Endothelial cell of umbilical vein (primary cell): Measurements from ENCODE around the gene MED13. TPM values are rescaled to one million over a fixed set of nuclear protein-coding genes. Genes with fewer than 3 reads are reported as not detected.

Experiments
- BruUV-seq: library from RNA; stranded (reverse); fragments of 400-500 nt; replicated peaks from 2 replicates; lab custom pipeline; 2021; lab: Mats Ljungman, UMichigan
- CTCF ChIA-PET: fragments of 300-600, 350-600 bp; sonication (Branson Sonifier 250); formaldehyde crosslinking; loops from one replicate; lab custom pipeline; 2021; ENCODE audit warnings: antibody characterized with exemption, inconsistent platforms; lab: Charles Lee
- POLR2A ChIA-PET: fragments of 300-600, 350-600 bp; sonication (Branson Sonifier 250); formaldehyde crosslinking; loops from one replicate; lab custom pipeline; 2021; ENCODE audit warnings: antibody characterized with exemption, inconsistent platforms; lab: Charles Lee
- DNase-seq: peaks from one replicate; pipeline ENCODE4 v3.0.0-alpha.2; 2011; ENCODE audit warnings: low read depth, low spot score
- FAIRE-seq: peaks from 2 replicates; lab custom pipeline; 2011; peaks lifted over from hg19 to GRCh38; lab: Jason Lieb, UNC
- H2AFZ ChIP-seq: 2 replicates; pipeline ENCODE4 v1.6.0; 2012; ENCODE audit warnings: low read depth, low read length, control low read depth, inconsistent platforms
- H3K27ac ChIP-seq: 2 replicates; pipeline ENCODE4 v1.5.1; 2011; ENCODE audit warnings: low read depth, mild to moderate bottlenecking, control low read depth, low read length, moderate library complexity; ENCODE audit not compliant: insufficient read depth
- H3K27me3 ChIP-seq, 2 experiments: 2 replicates each; pipeline versions ENCODE4 v1.6.0 to v1.6.1; 2011; ENCODE audit warnings: low read length in 2 of 2, mixed read lengths in 1 of 2; ENCODE audit not compliant: control insufficient read depth in 2 of 2, insufficient read depth in 2 of 2
- H3K36me3 ChIP-seq, 2 experiments: 2 replicates in 1 of 2; 3 replicates in 1 of 2; pipeline ENCODE4 v1.5.1; 2011; ENCODE audit warnings: low read length in 2 of 2, mild to moderate bottlenecking in 1 of 2, moderate library complexity in 1 of 2; ENCODE audit not compliant: control insufficient read depth in 2 of 2, insufficient read depth in 2 of 2; ENCODE audit errors: extremely low read depth in 1 of 2
- H3K4me1 ChIP-seq: 3 replicates; pipeline ENCODE4 v1.5.1; 2011; ENCODE audit warnings: mild to moderate bottlenecking, low read length; ENCODE audit not compliant: control insufficient read depth, insufficient read depth; ENCODE audit errors: extremely low read depth
- H3K4me2 ChIP-seq: 2 replicates; pipeline ENCODE4 v1.6.1; 2011; ENCODE audit warnings: low read length, control low read depth, mixed read lengths; ENCODE audit not compliant: insufficient read depth
- H3K4me3 ChIP-seq, 3 experiments: fragments of 200-600 bp in 1 of 3; sonication (generic), shearing (Covaris generic) in 1 of 3; replicated peaks in 1 of 3; 2 replicates each; pipeline ENCODE4 v1.5.1; 2011 to 2016; ENCODE audit warnings: control low read depth in 3 of 3, low read length in 3 of 3, mild to moderate bottlenecking in 2 of 3, inconsistent platforms in 1 of 3, low read depth in 1 of 3, moderate library complexity in 1 of 3; ENCODE audit not compliant: insufficient read depth in 1 of 3
- H3K79me2 ChIP-seq: 2 replicates; pipeline ENCODE4 v1.6.0; 2012; ENCODE audit warnings: low read length, inconsistent platforms; ENCODE audit not compliant: control insufficient read depth, insufficient read depth
- H3K9ac ChIP-seq: replicated peaks from 2 replicates; pipeline ENCODE3; 2011; ENCODE audit warnings: low read length, control low read depth; ENCODE audit not compliant: insufficient read depth; ENCODE audit errors: extremely low read depth
- H3K9me1 ChIP-seq: replicated peaks from 3 replicates; pipeline ENCODE4 v1.6.0; 2011; ENCODE audit warnings: mild to moderate bottlenecking, low read length; ENCODE audit not compliant: control insufficient read depth, insufficient read depth; ENCODE audit errors: extremely low read depth
- H3K9me3 ChIP-seq: replicated peaks from 2 replicates; pipeline ENCODE4 v1.5.1; 2012; ENCODE audit warnings: low read length, inconsistent platforms; ENCODE audit not compliant: control insufficient read depth, insufficient read depth
- H4K20me1 ChIP-seq: replicated peaks from 2 replicates; pipeline ENCODE3; 2011; ENCODE audit warnings: mild to moderate bottlenecking, low read length; ENCODE audit not compliant: control insufficient read depth, insufficient read depth; ENCODE audit errors: extremely low read depth
- EZH2 ChIP-seq: IDR thresholded peaks from 2 replicates; pipeline ENCODE4 v1.6.1; 2012; ENCODE audit warnings: borderline replicate concordance, low read depth, mild to moderate bottlenecking, moderate library complexity, low read length, inconsistent platforms; ENCODE audit not compliant: severe bottlenecking
- FOS ChIP-seq: IDR thresholded peaks from 2 replicates; pipeline ENCODE4 v1.6.1; 2011; ENCODE audit warnings: mild to moderate bottlenecking, low read length, moderate library complexity, borderline replicate concordance; ENCODE audit not compliant: insufficient read depth
- GATA2 ChIP-seq: IDR thresholded peaks from 2 replicates; pipeline ENCODE4 v1.7.0; 2011; ENCODE audit warnings: low read depth, mild to moderate bottlenecking, moderate library complexity, mixed read lengths, low read length; ENCODE audit not compliant: insufficient read length, insufficient read depth
- JUN ChIP-seq: IDR thresholded peaks from 2 replicates; pipeline ENCODE4 v1.6.1; 2011; ENCODE audit warnings: borderline replicate concordance, low read depth; ENCODE audit not compliant: insufficient read length, insufficient read depth
- MYC ChIP-seq: IDR thresholded peaks from one replicate; pipeline ENCODE4 v1.6.1; 2011; ENCODE audit warnings: mild to moderate bottlenecking, low read depth, low read length
- POLR2A ChIP-seq: IDR thresholded peaks from 2 replicates; pipeline ENCODE4 v1.6.1; 2012; ENCODE audit warnings: low read depth, mild to moderate bottlenecking, control low read depth, low read length
- POLR2AphosphoS5 ChIP-seq: IDR thresholded peaks from 2 replicates; pipeline ENCODE4 v1.6.1; 2012; ENCODE audit warnings: low read depth, mild to moderate bottlenecking, control low read depth, low read length, moderate library complexity; ENCODE audit not compliant: insufficient read depth
- dilution Hi-C: fragments of 300-500 bp; cut with MboI; formaldehyde crosslinking; loops from one replicate; pipeline ENCODE4 v1.15.0; 2019; ENCODE audit warnings: low sequenced_read_pairs; ENCODE audit not compliant: extremely low pct_ligation_motif_present
- intact Hi-C: fragments of 100-400 bp; cut with micrococcal nuclease; formaldehyde crosslinking; loops from one replicate; pipeline ENCODE4 v1.10.0; 2022
- polyA plus RNA-seq, 4 experiments: library from polyadenylated mRNA; depleted of rRNA in 3 of 4; stranded (reverse) in 3 of 4; unstranded in 1 of 4; fragments of >200 nt; gene quantifications; 2 replicates each; pipeline versions ENCODE4 v1.2.1 to v1.2.3, GENCODE V29; 2011 to 2012; ENCODE audit warnings: missing spikeins in 1 of 4
- total RNA-seq: library from RNA; stranded (reverse); gene quantifications from 2 replicates; pipeline ENCODE4 v1.2.3, GENCODE V29; 2021
- TF ChIP-seq, protein P1 (sequence below), 2 donors: IDR thresholded peaks; 1 replicate in 1 of 2; 2 replicates in 1 of 2; pipeline ENCODE4 v1.5.1; 2011; ENCODE audit warnings: low read length in 2 of 2, mild to moderate bottlenecking in 2 of 2, moderate library complexity in 2 of 2, control low read depth in 1 of 2, inconsistent platforms in 1 of 2, low read depth in 1 of 2; ENCODE audit not compliant: insufficient read depth in 1 of 2; ENCODE audit errors: extremely low read depth in 1 of 2
- TF ChIP-seq, protein P2 (sequence below): IDR thresholded peaks from 2 replicates; pipeline ENCODE4 v1.6.1; 2011; ENCODE audit not compliant: insufficient read depth, insufficient read length

The MED13 gene
- total and polyA plus RNA-seq, 2 donors (not counting 3 experiments of a cell fraction or from before 2014, with no cell fraction given), result 11.6 to 49.6 TPM

GRCh38 chr17:61984821-61985220, 80.3 kb downstream of the MED13 start:
- H3K9ac ChIP-seq, result no peak overlapping the region
- H3K27ac ChIP-seq, result no peak overlapping the region
- dilution Hi-C loops (no loop called here), intact Hi-C loops (no loop called here)
- H3K4me3 ChIP-seq, result no peak overlapping the region
- no peaks in the 10 kb centered on the region for H3K9me1 ChIP-seq
- CTCF ChIA-PET, result no interaction called here
- no TSS peak for BruUV-seq
- H2AFZ ChIP-seq, result no peak overlapping the region
- FAIRE-seq, result no peak
- H3K4me2 ChIP-seq, result no peak overlapping the region
- peaks cover 14% of the 10 kb centered on the region for H3K79me2 ChIP-seq
- TF ChIP-seq, protein P1, sequence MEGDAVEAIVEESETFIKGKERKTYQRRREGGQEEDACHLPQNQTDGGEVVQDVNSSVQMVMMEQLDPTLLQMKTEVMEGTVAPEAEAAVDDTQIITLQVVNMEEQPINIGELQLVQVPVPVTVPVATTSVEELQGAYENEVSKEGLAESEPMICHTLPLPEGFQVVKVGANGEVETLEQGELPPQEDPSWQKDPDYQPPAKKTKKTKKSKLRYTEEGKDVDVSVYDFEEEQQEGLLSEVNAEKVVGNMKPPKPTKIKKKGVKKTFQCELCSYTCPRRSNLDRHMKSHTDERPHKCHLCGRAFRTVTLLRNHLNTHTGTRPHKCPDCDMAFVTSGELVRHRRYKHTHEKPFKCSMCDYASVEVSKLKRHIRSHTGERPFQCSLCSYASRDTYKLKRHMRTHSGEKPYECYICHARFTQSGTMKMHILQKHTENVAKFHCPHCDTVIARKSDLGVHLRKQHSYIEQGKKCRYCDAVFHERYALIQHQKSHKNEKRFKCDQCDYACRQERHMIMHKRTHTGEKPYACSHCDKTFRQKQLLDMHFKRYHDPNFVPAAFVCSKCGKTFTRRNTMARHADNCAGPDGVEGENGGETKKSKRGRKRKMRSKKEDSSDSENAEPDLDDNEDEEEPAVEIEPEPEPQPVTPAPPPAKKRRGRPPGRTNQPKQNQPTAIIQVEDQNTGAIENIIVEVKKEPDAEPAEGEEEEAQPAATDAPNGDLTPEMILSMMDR (IDR thresholded peaks at IDR 0.05; ENCODE audit: extremely low read depth in 1 of 2, insufficient read depth in 1 of 2, low read depth in 1 of 2, low read length in 2 of 2), result no peak
- no peaks in the 10 kb centered on the region for H4K20me1 ChIP-seq
- peak; percentile 62 for DNase-seq
- H3K4me1 ChIP-seq, result peaks cover 3% of the 10 kb centered on the region
- H3K9me3 ChIP-seq, result no peaks in the 10 kb centered on the region
- POLR2A ChIA-PET, result no interaction called here
- H3K27me3 ChIP-seq, result no peaks in the 10 kb centered on the region
- H3K36me3 ChIP-seq, result peaks cover 12 to 22% of the 10 kb centered on the region in 2 experiments

- no peaks in the 10 kb centered on the region for H3K9me3 ChIP-seq
- H3K4me3 ChIP-seq, result no peak overlapping the region
- no peak overlapping the region for H2AFZ ChIP-seq
- peaks cover 3% of the 10 kb centered on the region for H3K4me1 ChIP-seq
- peaks cover 9 to 22% of the 10 kb centered on the region in 2 experiments for H3K36me3 ChIP-seq
- CTCF ChIA-PET, result interaction anchor here (1.3 to 1.6 kb wide), 2 partner anchors 11 to 38 kb away, joined by 3 read pairs; no protein-coding TSS in a partner anchor
- FAIRE-seq (no peak), DNase-seq (no peak)
- H3K9ac ChIP-seq, result no peak overlapping the region
- no peaks in the 10 kb centered on the region for H4K20me1 ChIP-seq
- POLR2A ChIA-PET, result no interaction called here
- no peaks in the 10 kb centered on the region for H3K9me1 ChIP-seq
- TF ChIP-seq POLR2A (no peak), MYC (no peak), FOS (no peak), POLR2AphosphoS5 (no peak), JUN (no peak), EZH2 (no peak), GATA2 (no peak)
- TF ChIP-seq, protein P2, sequence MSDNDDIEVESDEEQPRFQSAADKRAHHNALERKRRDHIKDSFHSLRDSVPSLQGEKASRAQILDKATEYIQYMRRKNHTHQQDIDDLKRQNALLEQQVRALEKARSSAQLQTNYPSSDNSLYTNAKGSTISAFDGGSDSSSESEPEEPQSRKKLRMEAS, result no peak
- TF ChIP-seq, protein P1 (IDR thresholded peaks at IDR 0.05; ENCODE audit: extremely low read depth in 1 of 2, insufficient read depth in 1 of 2, low read depth in 1 of 2, low read length in 2 of 2), result no peak
- dilution Hi-C loops, result no loop called here
- no TSS peak for BruUV-seq
- H3K79me2 ChIP-seq, result peaks cover 14% of the 10 kb centered on the region
- H3K27me3 ChIP-seq, result no peaks in the 10 kb centered on the region
- intact Hi-C loops, result no loop called here
- no peak overlapping the region for H3K27ac ChIP-seq
- H3K4me2 ChIP-seq, result no peak overlapping the region
Measured at GRCh38 chr17:61981323-61981722, 83.8 kb downstream of the MED13 start.
